Spleen (tissue), 7 donors: ENCODE measurements around the gene TIE1.
A peak's percentile ranks its signal among the peaks of the same experiment; 100 is the strongest.

Source experiments
- CTCF ChIP-seq, 11 experiments: fragments of 200-600 bp in 7 of 11; fragments of 450-650 bp in 4 of 11; sonication (generic) in 4 of 11; IDR thresholded peaks in 8 of 11; conservative IDR thresholded peaks in 3 of 11; 1 replicate in 7 of 11; 2 replicates in 4 of 11; pipeline versions ENCODE4 v1.4.0 to v1.8.0; 2016 to 2021; ENCODE audit warnings: antibody characterized with exemption in 11 of 11, inconsistent platforms in 4 of 11, mild to moderate bottlenecking in 1 of 11
- POLR2A ChIP-seq, 3 donors: fragments of 450-650 bp; IDR thresholded peaks; one replicate each; pipeline ENCODE4 v1.5.1; 2017; ENCODE audit warnings: antibody characterized with exemption in 3 of 3, mild to moderate bottlenecking in 1 of 3
- donor health status: DM: no; HTN: no; CAD: no; lungs with moderate emphysema.
- donor health status: DM: no; HTN: no; CAD: no.
- donor health status: DM: no; HTN: no; CAD: no.

- TF ChIP-seq CTCF (IDR thresholded peaks at IDR 0.05 in 8 of 11, conservative IDR thresholded peaks at IDR 0.05 in 3 of 11) (peak in 5 of 11 experiments; percentile 9 to 28 (median 16)), POLR2A (IDR thresholded peaks at IDR 0.05) (peak; percentile 19 to 70 (median 33))
Measured at GRCh38 chr1:43367904-43368645, 67.3 kb downstream of the TIE1 start, which contains the start of gene ELOVL1.
